Panc1 (cell line): ENCODE results near the gene SLC6A6. TPM values are rescaled to one million over a fixed set of nuclear protein-coding genes. Genes with fewer than 3 reads are reported as not detected.

Experiments used
- ATAC-seq: fragments of 200-7000 bp; cut with Tn5 transposase; 2 replicates; pipeline ENCODE4 v1.9.1; 2020; ENCODE audit warnings: mild to moderate bottlenecking, moderate library complexity
- BruUV-seq: library from RNA; stranded (reverse); fragments of 400-500 nt; replicated peaks from 2 replicates; lab custom pipeline; 2021; lab: Mats Ljungman, UMichigan
- CTCF ChIA-PET: fragments of 300-600 bp; sonication (Branson Sonifier 250); formaldehyde crosslinking; loops from one replicate; lab custom pipeline; 2022; ENCODE audit warnings: antibody characterized with exemption; lab: Charles Lee
- POLR2A ChIA-PET: fragments of 300-600 bp; sonication (Branson Sonifier 250); formaldehyde crosslinking; loops from one replicate; lab custom pipeline; 2022; ENCODE audit warnings: antibody characterized with exemption; lab: Charles Lee
- DNase-seq: peaks from one replicate; pipeline ENCODE4 v3.0.0-alpha.2; 2010; ENCODE audit warnings: low read depth, low spot score
- H3K27ac ChIP-seq: 2 replicates; pipeline ENCODE4 v1.5.1; 2011; ENCODE audit warnings: mild to moderate bottlenecking, low read length, inconsistent platforms
- H3K27me3 ChIP-seq: fragments of 200-500 bp; sonication (Bioruptor generic); 2 replicates; pipeline ENCODE4 v1.6.0; 2014; ENCODE audit warnings: low read length, inconsistent platforms; ENCODE audit not compliant: control insufficient read depth, insufficient read depth
- H3K36me3 ChIP-seq: fragments of 200-500 bp; sonication (Bioruptor generic); 2 replicates; pipeline ENCODE4 v1.5.1; 2014; ENCODE audit warnings: inconsistent platforms, mild to moderate bottlenecking, low read length, moderate library complexity; ENCODE audit not compliant: control insufficient read depth, insufficient read depth
- H3K4me1 ChIP-seq: 2 replicates; pipeline ENCODE4 v1.5.1; 2011; ENCODE audit warnings: inconsistent platforms, mild to moderate bottlenecking, low read length, moderate library complexity; ENCODE audit not compliant: control insufficient read depth, insufficient read depth
- H3K4me3 ChIP-seq, 2 experiments: 2 replicates each; pipeline ENCODE4 v1.5.1; 2011 to 2012; ENCODE audit warnings: low read depth in 2 of 2, low read length in 2 of 2, mild to moderate bottlenecking in 2 of 2, inconsistent platforms in 1 of 2, moderate library complexity in 1 of 2
- H3K9me3 ChIP-seq: fragments of 200-500 bp; sonication (Bioruptor generic); 2 replicates; pipeline ENCODE4 v1.5.1; 2014; ENCODE audit warnings: low read depth, mild to moderate bottlenecking, inconsistent platforms, low read length, moderate library complexity; ENCODE audit not compliant: control insufficient read depth, insufficient read depth
- CTCF ChIP-seq: fragments of 450-650 bp; IDR thresholded peaks from 2 replicates; pipeline ENCODE4 v1.5.1; 2017; ENCODE audit warnings: mild to moderate bottlenecking
- POLR2AphosphoS5 ChIP-seq: IDR thresholded peaks from 2 replicates; pipeline ENCODE4 v1.6.1; 2012; ENCODE audit warnings: mild to moderate bottlenecking, low read depth, low read length, moderate library complexity
- REST ChIP-seq, 2 experiments: IDR thresholded peaks; 2 replicates each; pipeline ENCODE4 v1.6.1; 2011 to 2012; ENCODE audit warnings: low read depth in 2 of 2, control low read depth in 1 of 2, low read length in 1 of 2, mild to moderate bottlenecking in 1 of 2, moderate library complexity in 1 of 2; ENCODE audit not compliant: insufficient read depth in 1 of 2
- SIN3A ChIP-seq: IDR thresholded peaks from 2 replicates; pipeline ENCODE4 v1.6.1; 2012; ENCODE audit warnings: low read depth, mild to moderate bottlenecking, low read length, moderate library complexity, borderline replicate concordance; ENCODE audit not compliant: insufficient read depth
- TCF7L2 ChIP-seq: IDR thresholded peaks from 2 replicates; pipeline ENCODE4 v1.6.1; 2011; ENCODE audit warnings: mild to moderate bottlenecking, low read depth, low read length, inconsistent platforms
- in situ Hi-C: cut with HindIII; loops from 2 replicates; pipeline ENCODE4 v1.10.0; 2016; ENCODE audit warnings: low sequenced_read_pairs, low pct_unique_long_range_greater_than_20kb
- intact Hi-C: fragments of 100-400 bp; cut with micrococcal nuclease; formaldehyde crosslinking; loops from one replicate; pipeline ENCODE4 v1.10.0; 2022; ENCODE audit not compliant: unreplicated experiment
- total RNA-seq: library from RNA; stranded (reverse); gene quantifications from one replicate; pipeline ENCODE4 v1.2.1, GENCODE V29; 2021; ENCODE audit not compliant: unreplicated experiment

Gene SLC6A6
- total RNA-seq, 1 experiment from 2014 or later: 61.0 TPM

DNA sequence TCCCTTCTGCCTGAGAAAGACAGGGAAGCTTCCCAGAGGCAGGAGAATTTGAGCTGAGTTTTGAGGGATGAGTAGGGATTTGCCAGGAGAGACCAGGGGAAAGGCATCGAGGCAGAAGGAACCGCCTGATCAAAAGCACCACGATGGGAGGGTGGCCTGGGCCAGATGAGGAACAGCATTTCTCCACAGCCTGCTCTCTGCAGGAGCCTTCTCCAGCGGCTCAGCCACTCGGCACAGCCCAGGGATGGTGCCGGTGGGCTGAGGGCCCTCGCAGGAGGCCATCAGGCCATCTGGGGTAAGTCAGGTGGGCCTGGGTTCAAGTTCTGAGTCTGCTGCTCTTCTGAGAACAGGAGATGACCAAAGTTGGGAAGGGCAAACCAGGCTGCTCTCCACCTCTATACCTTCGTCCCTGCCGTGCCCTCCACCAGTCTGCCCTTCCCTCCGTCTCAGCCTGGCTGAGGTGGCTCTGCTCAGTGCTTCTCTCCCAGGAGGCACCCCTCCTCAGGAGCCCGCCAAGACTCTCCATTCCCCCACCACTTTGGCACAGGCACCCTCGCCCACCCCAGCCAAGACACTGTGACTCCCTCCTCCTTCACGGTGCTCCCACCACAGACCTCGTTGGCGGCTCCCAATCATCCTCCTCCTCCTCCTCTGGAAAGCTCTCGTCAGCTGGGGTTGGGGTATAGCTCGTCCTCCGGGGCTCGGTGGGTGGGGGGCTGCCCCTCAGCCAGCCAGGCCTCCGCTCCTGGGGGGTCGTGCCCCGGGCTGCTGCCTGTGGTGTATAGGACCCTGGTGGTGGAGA lies 102.8 kb downstream of the SLC6A6 start:
- BruUV-seq: no TSS peak
- intact Hi-C loops (loop anchor here (5.0 kb wide), 1 partner anchor 417 kb away; no protein-coding TSS in a partner anchor), in situ Hi-C loops (no loop called here)
- Histone ChIP-seq H3K9me3 (no peaks in the 10 kb centered on the region), H3K36me3 (no peaks in the 10 kb centered on the region), H3K27me3 (no peaks in the 10 kb centered on the region), H3K4me3 (no peak overlapping the region), H3K4me1 (no peaks in the 10 kb centered on the region), H3K27ac (no peak overlapping the region)
- POLR2A ChIA-PET: no interaction called here
- CTCF ChIA-PET: no interaction called here
- ATAC-seq (no peak), DNase-seq (no peak)
- no peak for TF ChIP-seq POLR2AphosphoS5
- no peak for TF ChIP-seq CTCF
- TF ChIP-seq REST (IDR thresholded peaks at IDR 0.05; ENCODE audit: insufficient read depth in 1 of 2, low read depth in 2 of 2, low read length in 1 of 2): no peak
- TF ChIP-seq SIN3A: no peak
- TF ChIP-seq TCF7L2: no peak

DNA sequence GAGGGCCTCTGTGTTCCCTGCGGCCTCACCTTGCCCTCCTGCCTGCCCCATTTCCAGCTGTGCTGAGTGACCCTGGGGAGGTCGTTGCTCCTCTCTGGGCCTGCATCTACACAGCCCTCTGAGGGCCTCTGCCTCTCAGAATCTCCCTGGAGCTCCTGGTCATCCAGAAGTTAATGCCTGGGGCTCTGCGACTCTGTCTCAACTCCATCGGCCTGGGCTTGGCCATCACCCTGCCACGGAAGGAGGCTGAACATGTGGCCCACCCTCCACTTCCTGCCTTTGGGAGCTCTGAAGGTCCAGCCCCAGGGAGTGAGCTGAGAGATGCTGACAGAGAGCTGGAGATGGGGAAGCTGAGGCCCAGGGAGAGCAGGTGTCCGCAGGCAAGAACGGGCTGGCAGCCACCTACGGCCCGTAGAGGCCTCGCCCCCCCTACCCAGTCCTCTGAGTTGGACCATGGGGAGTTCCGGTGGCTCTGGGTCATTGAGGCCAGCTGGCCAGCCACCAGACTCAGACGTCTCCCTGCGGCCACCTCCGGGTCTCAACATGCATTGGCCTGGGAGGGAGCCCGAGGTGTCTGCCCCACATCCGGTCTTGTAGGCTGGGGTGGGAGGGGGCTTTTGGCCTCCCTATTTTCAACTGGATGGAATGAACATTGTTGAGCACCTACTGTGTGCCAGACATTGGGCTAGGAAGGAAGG lies 103.5 kb downstream of the SLC6A6 start:
- Histone ChIP-seq H3K36me3 (no peaks in the 10 kb centered on the region), H3K27ac (no peak overlapping the region), H3K9me3 (no peaks in the 10 kb centered on the region), H3K27me3 (no peaks in the 10 kb centered on the region), H3K4me1 (no peaks in the 10 kb centered on the region), H3K4me3 (no peak overlapping the region)
- POLR2A ChIA-PET: no interaction called here
- ATAC-seq: no peak
- in situ Hi-C loops (no loop called here), intact Hi-C loops (loop anchor here (5.0 kb wide), 1 partner anchor 416 kb away; no protein-coding TSS in a partner anchor)
- TF ChIP-seq CTCF (no peak), SIN3A (no peak), POLR2AphosphoS5 (no peak), TCF7L2 (no peak), REST (IDR thresholded peaks at IDR 0.05; ENCODE audit: insufficient read depth in 1 of 2, low read depth in 2 of 2, low read length in 1 of 2) (no peak)
- no TSS peak for BruUV-seq
- no peak for DNase-seq
- CTCF ChIA-PET: no interaction called here
